HG02970 (cell line): Measurements from ENCODE around the gene ASB3.
"Not testable (repeated sequence)": the region's sequence is repeated elsewhere in the genome, so short reads cannot be mapped to it uniquely, and the experiment has no call there.

Experiments
- ATAC-seq: cut with Tn5 transposase; IDR thresholded peaks from one replicate; pipeline ENCODE4 v1.9.1; 2021; ENCODE audit warnings: mild to moderate bottlenecking, moderate library complexity, moderate number of reproducible peaks; ENCODE audit not compliant: unreplicated experiment, low FRiP score

The ASB3 gene

DNA sequence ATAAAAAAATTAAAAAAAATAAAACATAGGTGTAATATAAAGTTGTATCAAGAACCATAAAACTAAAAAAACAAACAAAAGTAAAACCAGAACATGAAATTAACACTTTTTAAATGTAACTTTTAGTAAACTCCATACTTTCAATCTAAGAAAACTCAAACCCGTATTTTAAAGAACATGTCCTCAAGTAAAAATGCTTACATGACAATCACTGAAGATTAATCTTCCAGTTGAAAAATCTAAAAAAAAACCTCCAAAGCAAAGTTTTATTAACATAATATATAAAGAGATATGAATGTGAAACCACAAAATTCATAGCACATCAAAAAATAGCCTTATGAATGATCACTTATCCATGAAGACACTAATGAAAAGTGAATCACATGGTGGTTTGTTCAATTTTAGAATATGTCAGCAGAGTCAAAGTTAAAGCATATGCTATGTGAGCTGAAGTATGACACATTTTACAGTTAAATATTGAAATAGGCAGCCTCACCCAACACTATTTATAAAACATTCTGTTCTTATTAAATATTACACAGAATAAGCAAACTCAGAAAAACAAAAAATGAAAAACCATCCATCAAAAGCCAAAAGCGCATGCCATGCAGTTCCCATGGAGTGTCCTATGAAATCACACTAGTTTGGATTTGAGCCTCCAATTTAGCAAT, 42.2 kb downstream of the ASB3 start:
- ATAC-seq = no peak

DNA sequence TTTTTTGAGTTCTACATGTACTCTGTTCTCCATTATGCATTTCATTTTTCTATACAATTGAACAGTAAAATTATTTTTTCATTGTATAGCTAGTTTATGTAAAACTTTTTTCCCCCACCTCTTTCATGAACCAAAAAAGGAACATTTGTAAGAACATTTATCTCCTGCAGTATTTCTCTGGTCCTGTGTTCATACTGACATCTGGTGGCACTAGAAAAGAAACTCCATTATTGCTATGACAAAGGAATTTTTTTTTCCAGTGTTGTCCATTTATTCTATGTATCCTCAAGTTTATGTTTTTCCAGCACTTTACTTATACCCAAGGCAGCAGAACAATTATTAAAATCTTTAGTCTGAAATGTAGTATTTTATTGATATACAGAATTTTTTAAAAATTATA, 46.6 kb downstream of the ASB3 start:
- ATAC-seq = no peak

DNA sequence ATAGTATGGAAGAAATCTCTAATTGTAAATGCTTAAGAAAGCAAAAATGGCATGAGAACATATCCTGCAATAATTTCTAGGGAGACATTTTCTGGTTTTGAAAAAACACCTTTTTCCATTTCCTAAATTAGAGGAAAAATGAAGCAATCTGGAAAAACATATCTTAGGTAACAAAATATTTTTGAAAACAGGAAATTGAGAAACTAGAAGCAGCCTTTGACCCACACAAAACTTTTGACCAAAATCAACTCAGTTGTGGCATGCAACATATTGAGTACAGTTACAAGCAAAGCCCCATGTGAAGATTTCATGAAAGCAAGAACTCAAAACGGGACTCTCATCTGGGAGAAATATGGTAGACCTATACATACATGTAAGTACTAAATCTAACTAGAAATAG, 47.7 kb downstream of the ASB3 start:
- no peak for ATAC-seq

DNA sequence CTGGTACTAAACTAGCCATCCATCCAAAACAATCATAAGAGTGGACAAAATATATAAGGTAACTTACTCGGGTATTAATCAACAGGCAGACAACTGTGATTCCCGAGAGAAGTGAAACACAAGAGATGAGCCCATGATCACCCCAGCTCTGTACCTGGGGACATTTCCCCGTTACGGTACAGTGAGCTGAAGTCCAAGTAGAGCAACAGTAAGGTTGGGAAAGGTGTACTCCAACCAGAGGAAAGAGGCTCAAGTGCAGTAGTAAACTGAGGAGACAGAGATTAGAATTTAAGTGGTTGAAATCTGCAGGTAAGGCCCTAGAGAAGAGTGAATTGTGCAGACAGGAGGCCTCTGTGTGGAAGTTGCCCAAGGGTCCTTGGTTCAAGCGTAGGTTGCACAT, 49.7 kb downstream of the ASB3 start:
- ATAC-seq = no peak

DNA sequence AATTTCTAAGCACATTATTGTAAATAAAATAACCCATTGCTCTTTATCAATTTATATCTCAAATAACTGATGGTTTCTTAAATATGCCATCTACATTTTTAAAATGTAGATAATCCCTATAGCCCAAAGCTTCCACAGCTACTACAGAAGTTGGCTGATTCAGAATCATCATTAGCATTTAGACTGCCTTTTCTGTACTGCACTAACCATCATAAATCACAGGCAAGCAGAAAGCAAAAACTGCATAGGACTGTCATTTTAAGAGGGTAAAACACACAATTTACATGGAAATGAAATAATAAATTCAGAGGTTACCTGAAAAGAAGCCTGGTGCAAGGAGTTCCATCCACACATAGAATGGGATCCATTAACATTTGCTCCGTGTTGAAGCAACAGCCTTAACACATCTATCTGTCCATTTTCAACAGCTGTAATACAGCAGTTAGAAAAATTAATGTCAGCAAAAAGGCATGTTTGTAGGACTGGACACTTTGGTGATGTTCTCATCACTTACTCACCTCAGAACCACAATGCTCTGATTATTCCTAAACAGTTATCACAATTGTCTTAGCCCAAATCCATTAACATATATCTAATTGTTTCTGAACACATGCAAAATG, 57.5 kb downstream of the ASB3 start:
- no peak for ATAC-seq

DNA sequence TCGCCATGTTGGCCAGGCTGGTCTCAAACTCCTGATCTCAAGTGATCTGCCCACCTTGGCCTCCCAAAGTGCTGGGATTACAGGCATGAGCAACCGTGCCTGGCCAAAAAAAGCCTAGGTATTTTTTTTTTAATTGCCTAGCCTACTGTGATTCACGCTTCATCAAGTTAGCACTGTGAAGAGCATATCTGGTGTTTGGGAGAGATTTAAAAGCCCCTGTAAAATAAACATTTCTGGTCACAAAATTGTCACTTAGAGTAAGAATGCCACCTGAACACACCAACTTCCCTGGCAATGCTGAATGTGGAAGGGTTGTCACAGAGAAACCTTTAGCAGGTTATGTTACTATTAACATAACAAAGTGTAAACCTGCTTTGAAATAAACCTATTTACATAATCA, 58.8 kb downstream of the ASB3 start:
- ATAC-seq = no peak

DNA sequence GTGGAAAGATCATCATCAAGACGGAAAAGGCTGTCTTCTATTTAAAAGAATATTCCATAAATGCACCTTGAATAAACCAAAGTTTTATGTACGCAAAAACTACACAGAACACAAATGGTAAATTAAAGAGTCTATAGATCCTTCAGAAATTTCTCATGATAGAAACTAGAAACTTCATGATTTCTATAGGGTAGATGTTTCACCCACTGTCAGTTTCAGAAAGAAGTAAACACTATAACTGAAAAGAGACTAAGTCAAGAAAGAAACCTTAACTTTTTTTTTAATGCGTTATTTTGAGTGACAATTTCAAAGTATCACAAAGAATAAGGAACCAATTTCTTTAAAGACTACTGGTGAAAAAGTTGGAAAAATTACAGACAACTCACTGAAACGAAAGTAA, 61.1 kb downstream of the ASB3 start:
- ATAC-seq = no peak

DNA sequence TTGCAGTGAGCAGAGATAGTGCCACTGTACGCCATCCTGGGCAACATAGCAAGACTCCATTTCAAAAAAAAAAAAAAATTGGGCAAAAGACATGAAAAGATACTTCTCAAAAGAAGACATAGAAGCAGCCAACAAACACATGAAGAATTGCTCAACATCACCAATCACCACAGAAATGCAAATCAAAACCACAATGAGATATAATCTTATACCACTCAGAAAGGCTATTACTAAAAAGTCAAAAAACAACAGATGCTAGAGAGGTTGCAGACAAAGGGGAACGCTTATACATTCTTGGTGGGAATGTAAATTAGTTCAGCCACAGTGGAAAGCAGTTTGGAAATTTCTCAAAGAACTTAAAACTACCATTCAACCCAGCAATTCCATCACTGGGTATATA, 62.2 kb downstream of the ASB3 start:
- ATAC-seq = no peak

DNA sequence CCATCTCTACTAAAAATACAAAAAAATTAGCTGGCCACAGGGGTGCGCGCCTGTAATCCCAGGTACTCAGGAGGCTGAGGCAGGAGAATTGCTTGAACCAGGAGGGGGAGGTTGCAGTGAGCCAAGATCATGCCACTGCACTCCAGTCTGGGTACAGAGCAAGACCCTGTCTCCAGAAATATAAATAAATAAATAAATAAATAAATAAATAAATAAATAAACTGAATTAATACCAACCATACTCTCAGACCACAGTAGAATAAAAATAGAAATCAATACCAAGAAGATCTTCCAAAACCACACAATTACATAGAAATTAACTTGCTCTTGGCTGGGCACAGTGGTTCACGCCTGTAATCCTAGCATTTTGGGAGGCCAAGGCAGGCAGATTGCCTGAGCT, 65.8 kb downstream of the ASB3 start:
- not testable (repeated sequence) for ATAC-seq

DNA sequence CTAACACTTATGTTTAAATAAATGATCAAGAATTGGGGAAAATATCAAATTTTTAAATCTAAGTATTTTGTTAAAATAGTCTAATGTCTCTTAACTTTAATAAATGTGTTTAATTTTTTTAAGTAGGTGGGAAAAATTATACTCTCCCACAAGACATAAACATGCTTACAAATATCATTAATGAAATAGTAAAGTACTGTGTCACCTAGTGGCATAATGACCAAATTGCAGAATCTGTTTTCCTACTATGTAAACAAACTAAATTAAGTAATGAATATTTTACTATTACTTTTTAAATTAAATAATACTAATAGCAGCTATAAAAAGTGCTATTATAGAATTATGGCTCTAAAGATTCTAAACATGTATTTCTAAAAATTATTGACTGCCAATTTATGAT, 71.2 kb downstream of the ASB3 start:
- ATAC-seq = no peak

DNA sequence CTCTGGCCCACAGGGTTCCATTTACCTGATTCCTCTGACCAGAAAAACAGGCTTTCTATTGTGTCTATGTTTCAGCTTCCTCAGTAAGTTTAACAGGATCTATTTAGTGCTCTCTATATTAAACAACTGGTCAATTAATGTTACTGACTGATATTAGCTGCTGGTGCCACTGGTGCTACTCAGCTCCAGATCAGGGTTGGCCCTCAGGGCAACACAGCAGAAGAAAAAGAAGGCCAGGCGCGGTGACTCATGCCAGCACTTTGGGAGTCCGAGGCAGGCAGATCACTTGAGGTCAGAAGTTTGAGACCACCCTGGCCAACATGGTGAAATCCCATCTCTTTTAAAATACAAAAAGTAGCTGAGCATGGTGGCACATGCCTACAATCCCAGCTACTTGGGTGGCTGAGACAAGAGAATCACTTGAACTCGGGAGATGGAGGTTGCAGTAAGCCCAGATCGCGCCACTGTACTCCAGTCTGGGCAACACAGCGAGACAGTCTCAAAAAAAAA, 75.4 kb downstream of the ASB3 start:
- ATAC-seq = no peak

DNA sequence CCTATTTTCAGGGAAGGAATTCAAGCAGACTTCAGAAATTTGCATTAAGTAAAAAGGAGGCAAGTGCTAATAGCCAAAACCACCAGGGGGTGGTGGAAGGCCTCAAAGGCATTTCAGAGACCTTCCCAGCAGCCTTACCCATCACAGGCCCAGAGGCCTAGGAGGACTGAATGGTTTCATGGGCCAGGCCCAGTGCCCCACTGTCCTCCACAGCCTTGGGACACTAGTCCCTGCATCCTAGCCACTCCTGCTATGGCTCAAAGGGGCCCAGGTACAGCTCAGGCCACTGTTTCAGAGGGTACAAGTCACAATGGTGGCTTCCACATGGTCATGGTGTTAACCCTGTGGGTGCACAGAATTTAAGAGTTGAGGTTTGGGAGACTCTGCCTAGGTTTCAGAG, 77.8 kb downstream of the ASB3 start:
- ATAC-seq = no peak

DNA sequence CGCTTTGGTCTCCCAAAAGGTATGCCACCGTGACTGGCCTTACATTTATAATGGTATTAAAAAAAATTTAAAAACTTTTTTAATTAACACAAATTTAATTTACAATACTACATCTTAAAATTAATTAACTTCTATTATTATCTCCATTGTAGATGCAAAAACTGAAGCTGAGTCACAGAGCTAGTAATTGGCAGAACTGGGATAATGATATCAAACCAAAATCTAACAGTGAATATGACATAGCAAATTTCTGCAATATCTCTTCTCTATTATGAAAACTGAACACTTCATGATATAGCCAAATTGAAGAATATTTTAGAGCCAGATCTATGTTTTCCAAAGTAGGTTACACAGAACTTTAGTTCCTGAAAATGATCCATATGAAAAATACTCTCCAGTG, 85.5 kb downstream of the ASB3 start:
- no peak for ATAC-seq

DNA sequence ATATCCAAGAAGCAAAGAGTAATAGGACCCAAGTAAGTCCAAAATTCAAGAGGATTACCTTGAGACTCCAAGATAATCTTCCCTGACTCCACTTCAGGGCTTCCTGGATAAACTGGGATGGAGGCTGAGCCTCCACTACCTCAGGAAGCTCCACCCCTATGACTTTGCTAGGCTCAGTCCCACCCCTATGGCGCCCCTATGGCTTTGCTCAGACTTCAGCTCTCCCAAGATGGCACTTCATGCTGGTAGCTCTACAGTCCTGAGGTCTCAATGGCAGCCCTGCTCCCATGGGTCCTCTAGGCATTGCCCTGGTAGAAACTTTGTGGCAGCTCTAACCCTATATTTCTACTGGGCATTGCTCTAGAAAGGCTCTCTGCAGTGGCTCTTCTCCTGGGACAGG, 89.1 kb downstream of the ASB3 start:
- ATAC-seq = no peak

DNA sequence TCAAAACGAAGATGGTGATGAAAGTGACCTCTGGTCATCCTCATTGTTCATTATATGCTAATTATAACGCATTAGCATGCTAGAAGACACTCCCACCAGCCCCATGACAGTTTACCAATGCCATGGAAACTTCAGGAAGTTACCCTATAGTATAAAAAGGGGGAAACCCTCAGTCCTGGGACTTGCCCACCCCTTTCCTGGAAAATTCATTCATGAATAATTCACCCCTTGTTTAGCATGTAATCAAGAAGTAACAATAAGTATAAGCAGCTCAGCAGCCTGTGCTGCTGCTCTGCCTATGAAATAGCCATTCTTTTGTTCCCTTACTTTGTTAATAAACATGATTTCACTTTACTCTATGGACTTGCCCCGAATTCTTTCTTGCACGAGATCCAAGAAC, 89.7 kb downstream of the ASB3 start:
- no peak for ATAC-seq

DNA sequence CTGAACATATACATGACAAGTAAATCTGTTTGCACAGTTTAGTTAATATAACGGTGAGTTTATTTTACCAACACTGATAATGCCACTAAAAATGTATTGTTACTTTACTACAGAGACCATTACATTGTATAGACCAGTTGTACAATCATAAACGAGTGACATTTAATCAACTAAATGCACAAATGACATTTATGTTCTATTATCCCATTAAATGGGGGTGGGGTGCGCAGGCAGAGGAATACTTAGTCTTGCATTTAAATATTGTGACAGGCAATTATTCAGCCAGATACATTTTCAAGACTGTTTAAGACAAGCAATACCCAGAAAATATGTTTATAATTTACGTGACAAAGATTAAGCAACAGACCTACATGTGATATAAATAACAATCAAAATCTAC, 91.2 kb downstream of the ASB3 start:
- ATAC-seq = no peak

DNA sequence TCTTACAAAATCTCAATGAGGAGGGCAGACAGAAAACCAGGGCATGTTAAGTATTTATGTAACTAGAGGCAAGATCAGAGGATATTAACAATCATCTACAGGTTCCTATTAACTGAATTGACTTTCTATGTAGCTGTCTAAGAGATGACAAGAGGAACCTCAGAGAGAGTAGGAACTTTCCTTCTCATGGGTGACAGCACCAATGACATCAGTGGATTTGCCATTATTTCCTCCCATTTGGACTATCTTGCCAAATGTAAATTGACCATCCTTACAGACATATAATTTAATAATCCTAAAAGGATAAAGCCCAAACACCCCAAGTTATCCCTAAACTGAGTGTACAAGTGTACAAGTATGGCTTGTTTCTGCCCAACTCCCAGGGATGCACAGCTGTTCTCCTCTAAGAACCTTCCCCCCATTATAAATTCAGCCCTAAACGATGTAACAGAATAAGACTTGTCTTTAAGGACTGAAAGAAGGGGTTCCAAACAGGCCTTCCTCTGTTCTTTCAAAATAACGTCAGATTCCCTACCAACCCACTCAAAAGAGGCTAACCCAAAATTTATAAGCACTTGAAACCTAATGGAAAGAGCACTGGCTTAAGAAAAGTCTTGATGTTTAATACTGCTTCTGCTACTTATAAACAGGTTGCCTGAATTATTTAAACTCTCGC, 92.5 kb downstream of the ASB3 start:
- ATAC-seq = no peak

DNA sequence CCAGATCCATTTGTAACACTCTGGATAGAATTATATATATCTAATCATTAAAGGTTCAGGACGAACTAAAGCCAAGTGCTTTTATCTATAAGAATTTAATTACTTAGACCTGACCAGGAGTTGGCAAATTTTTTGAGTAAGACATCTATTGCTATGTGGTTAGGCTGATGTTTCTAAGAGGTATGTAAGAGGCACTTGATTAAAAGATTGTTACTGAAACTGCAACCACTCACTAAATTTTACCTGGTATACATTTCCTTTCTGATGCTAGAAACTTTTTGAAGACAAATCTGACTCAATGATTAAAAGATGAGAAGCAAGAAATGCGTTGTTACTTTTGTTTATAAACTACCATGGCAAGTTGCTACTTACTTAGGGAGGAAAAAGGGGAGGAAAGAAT, 95.9 kb downstream of the ASB3 start:
- ATAC-seq = no peak

DNA sequence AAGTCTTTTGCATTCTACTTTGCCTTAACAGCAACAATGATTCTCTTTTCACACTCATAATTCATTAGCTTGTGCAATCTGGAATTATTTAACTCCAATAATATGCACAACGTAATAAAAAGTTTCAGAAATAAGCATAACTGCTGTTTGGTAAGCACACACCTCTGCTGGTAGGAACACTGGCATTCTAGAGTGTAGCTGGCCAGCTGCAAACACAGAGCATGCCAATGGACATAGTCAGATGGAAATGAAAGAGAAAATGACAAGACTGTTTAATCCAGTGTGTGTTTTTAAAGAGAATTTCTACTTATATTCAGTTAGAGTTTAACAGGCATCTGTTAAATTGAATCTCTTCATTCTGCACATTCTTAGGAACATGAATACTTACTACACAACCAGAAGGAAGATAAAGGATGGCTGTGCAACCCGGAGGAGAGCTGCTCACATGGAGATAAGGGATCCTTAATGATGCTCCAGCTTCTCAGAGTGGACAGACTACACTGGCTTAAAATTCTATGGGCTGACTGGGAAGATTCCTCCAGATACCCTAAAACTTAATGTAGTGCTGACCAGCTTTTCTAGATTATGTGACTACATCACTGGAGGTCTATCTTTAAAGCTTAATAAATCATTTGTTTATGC, 113.8 kb downstream of the ASB3 start:
- no peak for ATAC-seq

DNA sequence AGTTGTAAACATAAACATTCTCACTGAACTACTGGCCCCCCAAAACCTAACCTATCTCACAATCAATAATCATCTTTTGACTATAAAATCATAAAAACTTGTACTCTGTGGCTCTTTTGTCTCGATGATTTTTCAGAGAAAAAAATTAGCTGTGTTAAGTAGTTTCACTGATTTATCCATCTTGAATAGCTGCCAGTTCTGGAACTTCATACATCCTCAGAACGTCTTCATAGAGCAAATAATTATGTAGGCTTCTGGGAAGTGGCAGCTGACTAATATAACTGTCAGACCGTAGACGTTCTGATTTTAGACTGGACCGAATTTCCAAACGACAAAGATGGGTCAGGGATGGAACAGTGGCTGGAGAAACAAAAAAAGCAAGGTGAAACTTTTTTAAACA, 116.4 kb downstream of the ASB3 start:
- ATAC-seq = no peak

DNA sequence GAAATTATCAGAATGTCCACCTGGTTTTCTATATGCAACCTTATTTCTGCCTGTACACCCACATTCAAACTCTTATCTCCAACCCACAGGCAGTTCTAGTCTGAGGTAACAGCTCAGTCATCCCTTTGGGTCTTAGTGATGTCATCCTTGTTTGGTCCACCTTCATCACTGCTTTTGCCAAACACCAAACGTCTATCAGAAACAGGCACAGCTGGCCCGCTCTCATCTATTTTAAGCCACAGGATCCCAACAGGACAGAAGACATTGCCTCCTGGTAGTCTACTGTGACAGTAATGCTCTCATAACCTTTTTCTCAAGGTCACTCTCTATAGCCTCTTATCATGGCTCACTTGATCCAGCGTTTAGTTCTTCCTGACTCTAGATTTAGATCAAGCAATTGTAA, 118.1 kb downstream of the ASB3 start:
- ATAC-seq = no peak
